ENCODE measurements around the gene RFPL3. TPM values are rescaled to one million over a fixed set of nuclear protein-coding genes. Genes with fewer than 3 reads are reported as not detected.
"Not testable (repeated sequence)": the region's sequence is repeated elsewhere in the genome, so short reads cannot be mapped to it uniquely, and the experiment has no call there.

The RFPL3 gene
- polyA plus RNA-seq (2013, experiment 1 of 2; ENCODE audit: insufficient read length) = not detected
- not detected for polyA plus RNA-seq (2013, experiment 2 of 2; ENCODE audit: insufficient read length)

DNA sequence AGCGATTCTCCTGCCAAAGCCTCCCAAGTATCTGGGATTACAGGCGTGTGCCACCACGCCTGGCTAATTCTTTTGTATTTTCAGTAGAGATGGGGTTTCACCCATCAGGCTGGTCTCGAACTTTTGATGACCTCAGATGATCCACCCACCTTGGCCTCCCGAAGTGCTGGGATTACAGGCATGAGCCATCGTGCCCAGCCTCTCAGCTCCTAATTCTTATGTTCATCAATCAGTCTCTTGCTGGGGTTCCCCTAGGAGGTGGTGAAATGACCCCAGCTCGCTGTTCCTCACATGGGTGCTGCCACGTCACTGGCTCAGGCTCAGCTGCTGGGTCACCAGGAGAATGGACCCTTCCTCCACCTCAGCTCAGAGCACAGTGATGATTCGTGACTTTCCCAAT, at the start of gene RFPL3:
RFPL3 (plus strand) TSS at position 301 of the 400 bp plus-strand sequence. CDS start 205 bp downstream, outside the sequence.
- DNase-seq = not testable (repeated sequence)

DNA sequence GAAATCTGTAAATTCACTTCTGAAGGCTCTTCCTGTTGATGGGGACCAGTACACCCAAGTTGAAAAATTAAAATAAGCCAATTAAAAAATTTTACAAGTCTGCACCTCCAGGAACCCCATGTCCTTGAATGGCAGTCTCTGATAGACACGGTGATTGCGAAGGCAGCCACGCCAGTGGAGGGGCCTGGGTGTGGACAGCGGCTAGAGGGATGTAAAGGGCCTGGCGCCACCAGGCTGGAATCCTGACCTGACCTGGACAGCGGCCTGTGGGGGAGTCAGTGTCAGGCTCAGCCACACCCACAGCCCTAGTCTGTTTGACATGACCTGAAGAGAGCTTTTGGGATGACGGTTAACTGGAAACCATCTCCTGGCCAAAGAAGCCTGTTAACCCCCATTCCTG, 49.5 kb upstream of the RFPL3 start:
- DNase-seq = no peak

DNA sequence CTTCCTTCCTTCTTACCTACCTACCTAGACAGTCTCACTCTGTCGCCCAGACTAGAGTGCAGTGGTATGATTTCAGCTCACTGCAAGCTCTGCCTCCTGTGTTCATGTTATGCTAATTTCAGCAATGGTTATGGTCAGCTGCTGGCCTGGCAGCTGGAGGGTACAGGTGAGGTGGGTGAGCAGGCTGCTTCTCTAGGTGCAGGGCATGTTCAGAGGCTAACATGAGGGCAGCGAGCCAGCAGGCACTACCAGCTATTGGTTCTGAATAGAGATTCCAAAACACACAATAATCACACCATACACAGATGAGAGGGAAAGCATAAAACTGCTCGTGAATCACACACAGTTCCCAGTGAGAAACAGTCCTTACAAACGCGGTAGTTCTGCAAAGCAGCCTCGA, 48.7 kb upstream of the RFPL3 start:
- DNase-seq = no peak

DNA sequence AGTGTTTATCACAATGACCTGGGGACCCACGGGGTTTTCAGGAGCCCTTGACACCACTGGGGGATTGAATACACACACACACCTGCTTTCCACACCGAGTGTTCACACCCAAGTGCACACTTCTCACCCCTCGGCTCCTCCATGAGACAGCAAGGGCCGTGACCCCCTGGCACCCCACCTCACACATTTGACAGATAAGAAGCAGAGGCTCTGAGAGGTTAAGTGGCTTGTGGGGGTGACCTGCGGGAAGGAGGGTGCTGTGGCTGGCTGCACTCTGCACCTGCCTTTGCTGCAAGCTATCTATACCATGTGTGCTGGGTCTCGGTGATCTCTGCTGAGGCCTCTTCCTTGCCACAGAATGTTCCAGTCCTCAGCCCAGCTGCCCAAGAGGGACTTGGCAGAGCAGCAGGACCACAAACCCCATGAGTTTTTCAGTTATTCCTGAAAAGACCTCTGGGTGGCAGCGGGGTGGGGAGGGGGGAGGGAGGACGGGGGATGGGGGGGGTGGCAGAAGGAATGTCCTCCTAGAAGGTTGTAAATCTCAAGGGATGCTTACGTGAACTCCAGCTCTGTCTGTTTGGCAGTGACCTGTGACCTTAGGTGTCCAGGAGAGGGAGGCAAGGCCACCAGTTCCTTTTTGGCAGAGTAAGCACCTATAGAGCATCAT, 47.9 kb upstream of the RFPL3 start:
- DNase-seq = no peak

DNA sequence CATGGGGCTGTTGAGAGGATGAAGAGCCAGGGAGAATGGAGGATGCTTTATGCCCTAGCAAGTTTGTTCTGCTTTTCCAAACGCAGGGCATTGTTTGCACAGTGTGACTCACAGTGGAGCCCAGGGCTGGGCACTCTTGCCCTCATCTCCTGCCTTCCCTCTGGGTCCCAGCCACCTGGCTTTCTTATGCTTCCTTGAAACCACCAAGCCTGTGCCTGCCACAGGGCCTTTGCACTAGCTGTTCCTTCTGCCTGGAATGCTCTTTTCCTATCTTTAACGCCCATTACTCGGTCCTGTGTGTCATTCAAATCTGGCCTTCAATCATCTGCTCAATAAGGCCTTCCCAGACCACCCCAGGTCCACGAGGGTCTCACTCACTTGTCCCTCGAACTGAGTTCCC, 46.9 kb upstream of the RFPL3 start:
- DNase-seq = no peak

DNA sequence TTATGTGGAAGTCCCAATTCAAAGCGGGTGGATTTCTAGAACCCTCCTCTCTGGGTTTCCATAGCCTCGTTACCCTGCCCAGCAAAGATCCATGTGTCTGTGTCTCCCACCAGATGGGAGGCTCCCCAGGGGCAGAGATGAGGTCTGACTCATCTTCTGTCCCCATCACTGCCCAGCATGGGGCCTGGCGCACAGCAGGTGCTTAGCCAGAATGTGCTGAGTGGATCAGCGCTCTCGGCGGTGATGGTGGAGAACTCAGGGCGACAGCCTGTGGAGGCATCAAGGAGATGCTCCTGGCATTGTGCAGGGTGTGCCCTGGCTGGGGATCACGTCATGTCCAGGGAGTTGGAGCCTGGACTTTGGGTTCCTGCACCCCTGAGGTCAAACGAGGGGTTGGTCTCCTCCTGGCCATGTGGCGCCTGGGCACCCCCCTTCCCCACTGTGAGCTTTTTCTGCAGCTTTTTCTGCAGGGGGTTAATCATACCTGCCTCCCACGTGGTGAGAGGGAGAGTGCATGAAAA, 46.1 kb upstream of the RFPL3 start:
- no peak for DNase-seq

DNA sequence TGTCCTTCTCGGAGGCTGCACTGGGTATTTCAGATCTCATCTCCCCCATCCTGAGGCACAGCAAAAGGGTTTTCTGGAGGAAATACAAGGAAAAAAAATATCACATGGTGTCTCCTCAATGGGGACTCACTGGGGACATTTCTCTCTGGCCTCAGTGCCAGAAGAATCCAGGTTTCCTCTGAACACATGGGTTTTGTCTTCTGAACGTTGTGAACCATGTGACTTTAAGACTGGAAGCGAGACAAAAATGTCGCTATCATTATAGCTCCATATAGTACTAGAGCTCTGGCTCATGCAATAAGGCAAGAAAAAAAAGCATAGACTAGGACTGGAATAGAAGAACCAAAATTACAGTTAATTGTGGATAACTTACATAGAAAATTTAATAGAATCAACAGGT, 44.9 kb upstream of the RFPL3 start:
- DNase-seq = no peak

DNA sequence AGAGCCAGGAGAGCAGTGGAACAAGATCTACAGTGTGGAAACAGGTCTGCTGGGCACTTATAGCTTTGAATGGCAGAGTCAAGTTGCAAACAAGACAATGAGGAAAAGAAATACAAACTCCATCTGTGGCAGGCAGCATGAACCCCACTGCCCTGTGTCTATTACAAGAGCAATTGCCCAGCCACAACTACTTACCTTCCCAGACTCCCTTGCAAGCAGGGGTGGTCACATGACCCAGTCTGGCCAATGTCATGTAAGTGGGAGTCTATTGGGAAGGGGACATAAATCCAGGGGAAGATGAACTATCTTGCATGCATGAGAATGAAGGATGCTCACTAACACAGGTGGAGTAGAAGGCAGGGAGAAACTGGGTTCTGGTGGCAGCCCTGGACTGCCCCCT, 44.1 kb upstream of the RFPL3 start:
- no peak for DNase-seq

DNA sequence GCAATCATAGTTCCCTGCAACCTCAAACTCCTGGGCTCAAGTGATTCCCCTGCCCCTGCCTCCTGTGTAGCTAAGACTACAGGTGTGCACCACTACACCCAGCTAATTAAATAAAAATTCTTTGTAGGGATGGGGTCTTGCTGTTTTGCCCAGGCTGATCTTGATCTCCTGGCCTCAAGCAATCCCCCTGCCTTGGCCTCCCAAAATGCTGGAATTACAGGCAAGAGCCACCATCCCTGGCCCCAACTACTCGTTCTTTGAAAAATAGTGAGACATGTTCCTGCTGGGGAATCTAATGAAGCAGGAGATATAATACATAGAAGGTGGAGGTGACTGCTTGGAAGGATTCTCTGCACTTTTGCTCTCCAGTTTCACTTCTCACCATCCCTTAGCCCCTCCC, 40.1 kb upstream of the RFPL3 start:
- no peak for DNase-seq

DNA sequence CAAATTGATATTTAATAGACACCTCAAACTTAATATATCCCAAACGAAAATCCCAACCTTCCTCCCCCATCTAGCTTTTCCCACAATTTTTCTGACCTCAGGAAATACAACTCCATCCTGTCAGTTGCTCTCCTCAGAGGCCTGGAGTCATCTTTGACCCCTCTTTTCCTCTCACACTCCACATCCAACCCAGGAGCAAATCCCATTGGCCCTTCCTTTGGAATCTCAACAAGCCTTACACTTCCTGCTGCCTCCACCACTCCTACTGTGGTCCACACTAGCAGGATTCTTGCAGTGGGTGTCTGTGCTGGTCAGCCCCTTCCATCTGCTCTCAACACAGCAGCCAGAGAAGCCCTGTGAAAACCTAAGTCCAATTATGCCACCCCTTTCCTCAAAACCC, 39.3 kb upstream of the RFPL3 start:
- DNase-seq = no peak

DNA sequence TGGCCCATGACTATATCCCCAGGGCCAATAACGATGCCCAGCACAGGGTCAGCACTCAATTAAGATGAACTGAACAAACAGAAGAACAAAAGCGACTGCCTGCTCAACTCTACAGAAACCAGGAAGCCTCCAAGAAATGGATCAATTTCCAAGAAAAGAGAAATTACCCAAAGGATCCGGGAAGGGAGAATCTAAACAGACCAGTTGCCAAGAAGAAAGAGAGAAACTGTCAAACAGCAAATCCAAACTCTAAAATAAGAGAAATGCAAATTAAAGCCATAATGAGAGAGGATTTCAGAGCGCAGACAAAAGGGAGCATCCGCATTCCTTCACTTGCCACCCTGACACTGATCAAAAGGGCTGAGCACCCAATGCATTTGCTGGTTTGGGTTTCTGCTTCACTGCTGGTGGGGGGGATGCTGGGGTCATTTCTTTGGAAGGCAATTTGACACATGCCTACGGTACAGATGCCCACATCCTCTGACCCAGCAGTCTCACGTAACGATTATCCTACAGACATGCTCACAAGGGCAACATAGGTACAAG, 37.7 kb upstream of the RFPL3 start:
- no peak for DNase-seq

DNA sequence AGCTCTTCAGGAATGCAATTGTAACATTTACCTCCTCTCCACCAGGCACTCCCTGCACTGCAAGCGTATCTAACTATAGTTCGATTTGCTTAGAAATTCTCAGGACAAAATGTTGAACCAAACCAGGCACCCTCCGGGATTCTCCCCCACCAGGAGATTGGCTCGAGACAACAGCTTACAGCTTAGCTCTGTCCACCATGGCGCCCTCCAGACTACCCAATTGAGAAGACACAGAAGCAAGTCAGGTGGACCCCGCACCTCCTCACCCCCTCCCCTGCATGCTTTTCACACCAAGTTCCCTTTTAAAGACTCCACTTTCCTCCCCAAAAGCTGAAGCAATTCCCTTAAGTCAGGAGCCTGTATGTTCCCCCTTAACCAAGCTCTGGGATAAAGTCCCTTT, 34.7 kb upstream of the RFPL3 start:
- DNase-seq = no peak

DNA sequence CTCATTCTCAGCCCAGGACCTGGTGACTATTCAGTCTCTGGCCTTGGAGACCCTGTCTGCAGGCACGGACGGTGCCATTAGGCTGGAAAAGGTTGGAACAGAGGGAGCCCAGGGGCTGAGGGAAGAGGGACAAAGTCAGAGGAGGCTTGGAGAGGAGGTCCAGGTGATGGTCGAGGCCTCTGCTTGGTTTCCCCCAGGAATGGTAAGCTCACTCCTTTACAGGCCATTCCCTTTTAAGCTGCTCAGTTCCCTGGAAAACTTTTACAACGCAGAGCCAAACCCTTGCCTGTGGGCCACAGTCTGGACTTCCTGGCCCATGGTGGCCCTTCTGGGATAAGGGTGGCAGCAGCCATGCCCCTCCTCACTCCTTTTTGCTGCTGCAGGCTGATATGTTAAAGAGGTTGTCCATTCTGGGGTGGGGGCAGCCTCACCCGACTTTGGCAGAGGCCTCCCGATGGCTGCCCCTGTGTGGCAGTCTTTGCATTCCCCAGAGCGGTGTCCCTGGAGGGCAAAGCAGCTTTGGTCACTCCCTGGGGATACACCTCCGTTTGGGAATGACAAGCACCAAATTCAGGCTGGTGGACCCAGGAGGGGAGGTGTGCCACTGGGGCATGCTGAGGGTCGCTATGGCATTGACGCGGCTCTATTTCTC, 34.0 kb upstream of the RFPL3 start:
- DNase-seq = no peak

DNA sequence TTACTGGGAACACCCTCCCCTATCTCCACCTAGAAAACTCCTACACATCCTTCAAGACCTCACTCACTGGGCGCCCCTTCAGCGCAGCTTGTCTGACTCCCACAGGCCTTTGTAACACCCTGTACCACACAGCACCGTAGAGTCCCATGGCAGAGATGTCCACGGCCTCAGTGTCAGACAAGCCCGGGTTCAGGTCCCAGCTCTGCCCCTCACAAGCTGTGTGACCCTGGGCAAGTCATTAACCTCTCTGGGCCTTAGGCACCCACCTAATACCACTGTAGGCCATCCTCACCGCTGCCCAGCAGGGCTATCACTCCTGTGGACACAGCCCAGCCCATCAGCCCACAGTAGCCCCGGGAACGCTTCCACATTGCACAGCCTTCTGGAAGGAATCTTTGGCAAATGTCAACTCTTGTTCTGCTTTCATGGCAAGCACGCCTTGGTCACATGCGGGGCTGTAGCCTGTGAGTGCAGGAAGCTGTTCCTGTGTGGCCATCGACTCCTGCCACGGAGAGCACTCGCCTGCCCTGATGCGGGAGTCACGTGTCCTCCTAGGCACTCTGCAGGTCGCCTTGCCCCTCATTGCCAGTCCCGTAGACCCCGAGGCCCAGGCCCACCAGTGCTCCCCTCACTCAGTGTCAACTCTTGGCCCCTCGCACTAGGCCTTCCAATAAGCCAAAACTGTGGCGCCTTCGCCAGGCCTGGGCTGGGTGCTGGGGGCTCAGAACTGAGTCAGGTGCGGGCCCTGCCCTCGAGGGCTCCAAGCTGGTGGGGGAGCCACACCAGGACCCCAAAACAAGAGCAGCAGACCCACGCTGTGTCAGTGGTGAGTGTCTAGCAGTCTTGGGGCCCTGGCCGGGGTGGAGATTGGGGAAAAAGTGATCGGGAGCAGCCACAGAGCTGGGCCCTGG, 32.9 kb upstream of the RFPL3 start:
- DNase-seq = no peak

DNA sequence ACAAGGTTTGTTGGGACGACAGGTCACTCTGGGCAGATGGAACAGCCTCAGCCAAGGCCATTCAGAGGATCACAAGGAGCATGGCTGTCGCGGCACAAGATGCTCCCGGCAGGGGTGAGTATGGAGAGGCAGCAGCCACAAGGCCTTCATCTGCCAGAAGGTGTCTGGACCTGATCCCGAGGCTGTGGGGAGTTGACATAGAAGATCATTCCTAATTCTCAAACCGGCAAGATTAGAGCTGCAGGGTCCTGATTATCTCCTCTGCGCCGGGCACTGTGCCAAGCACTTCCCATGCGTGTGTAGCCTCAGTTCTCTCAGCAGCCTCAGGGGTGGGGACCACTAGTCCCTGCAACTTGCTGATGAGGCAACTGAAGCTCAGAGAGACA, 32.3 kb upstream of the RFPL3 start:
- DNase-seq = no peak

DNA sequence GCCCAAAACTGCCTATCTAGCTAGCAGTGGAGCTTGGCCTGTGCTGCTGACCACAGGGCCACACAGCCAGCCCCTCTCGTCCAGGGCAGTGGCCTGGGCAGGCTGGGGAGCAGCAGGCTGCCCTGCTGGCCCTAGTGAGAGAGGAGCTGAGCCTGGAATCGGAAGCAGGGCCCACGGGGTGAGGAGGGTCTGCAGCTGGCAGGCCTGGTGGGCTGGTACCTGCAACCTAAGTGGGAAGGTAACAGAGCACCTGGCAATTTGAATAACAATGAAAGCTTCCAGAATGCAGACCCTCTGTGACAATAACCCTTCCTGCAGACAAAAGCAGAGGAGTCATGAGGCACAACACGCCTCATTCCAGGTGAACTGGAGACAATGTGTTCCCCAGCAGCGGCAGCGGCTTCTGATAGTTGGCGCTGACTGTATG, 31.8 kb upstream of the RFPL3 start:
- DNase-seq = no peak

DNA sequence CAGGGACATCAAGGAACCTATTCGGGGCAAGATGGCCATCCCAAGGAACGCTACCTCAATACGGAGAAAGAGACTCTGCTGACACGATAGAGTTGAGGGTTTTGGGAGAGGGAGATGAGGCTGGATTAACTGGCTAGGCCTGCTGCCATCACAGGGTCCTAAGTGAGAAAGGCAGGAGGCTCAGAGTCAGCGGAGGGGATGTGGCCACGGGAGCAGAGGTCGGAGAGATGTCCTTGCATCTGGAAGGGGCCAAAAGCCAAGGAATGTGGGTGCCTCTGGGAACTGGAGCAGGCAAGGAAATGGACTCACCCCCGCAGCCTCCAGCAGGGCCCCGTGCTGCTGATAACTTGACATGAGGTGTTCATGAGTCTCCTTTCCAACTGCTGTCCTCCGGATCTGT, 31.0 kb upstream of the RFPL3 start:
- no peak for DNase-seq

DNA sequence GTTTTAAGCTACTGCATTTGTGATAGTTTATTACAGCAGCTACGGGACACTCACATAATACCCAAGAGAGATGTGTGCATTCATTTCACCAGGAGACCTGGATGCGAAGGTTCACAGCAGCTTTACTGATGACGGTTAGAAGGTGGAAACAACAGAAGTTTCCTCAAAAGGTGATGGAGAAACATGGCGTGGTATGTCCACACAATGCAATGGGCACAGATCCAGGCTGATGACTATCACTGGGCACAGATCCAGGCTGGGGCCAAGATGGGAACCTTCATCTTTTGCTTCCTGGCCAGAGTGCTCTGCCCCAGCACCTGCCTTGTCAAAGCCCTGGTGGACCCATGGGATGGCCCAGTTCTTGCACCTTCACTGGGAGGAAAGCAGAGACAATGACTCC, 30.6 kb upstream of the RFPL3 start:
- no peak for DNase-seq

DNA sequence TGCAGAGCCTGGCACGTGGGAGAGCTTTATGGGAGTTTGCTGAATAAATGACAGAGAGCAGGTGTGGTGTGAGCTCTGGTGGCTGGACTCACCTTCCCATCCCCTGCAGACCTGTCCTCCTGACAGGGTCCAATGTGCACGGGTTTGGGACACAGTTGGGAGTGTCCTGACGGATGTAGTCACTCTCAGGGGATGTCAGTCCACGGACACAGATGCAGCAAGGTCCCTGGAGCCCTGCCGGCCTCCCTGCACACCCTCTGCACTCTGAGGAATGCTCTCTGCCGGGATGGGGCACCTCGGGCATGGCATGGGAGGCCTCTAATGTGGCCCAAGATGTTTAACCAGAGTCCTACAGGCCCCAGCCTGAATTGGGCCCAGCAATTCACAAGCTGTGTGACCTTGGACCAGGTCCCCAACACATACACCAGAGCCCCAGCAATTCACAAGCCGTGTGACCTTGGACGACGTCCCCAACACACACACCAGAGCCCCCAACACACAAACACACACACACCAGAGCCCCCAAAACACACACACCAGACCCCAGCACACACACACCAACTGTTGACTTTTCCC, 30.0 kb upstream of the RFPL3 start:
- DNase-seq = no peak

DNA sequence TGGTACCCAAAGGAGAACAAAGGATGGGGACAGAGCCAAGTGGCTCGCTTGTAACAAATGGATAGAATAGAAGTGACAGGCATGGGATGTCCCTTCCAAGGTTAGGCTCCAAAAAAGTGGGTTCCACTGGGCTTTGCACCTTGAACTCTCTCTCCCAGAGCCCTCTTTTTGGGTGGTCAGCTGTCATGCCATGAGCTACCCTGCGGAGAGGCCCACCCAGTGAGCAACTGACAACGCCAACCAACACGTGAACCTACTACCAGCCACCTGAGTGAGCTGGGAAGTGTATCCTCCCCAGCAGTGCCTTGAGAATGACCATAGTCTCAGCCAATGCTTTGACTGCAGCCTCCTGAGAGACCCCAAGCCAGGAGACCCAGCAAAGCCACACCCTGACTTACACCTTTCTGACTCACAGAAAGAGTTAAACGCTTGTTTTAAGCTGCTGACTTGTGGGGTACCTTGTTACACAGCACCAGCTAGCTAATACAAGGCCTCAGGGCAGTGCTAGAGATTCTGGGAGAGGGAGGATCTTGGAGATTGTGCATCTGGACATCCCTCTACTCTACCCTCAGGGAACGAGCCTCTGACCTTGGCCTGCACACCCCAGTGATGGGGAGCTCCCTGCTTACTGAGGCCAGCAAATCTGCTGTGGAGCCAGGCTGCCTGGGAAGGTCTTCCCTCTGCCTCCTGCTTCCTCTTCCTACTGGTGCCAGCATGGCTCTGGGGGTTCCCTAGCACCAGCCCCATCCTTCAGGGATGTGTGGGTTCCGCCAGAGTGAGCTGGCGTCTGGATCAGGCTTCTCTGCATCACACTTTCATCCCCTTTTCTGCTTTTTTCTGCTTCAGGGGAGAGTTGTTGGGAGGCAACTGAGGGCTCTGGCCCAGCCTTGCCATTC, 29.1 kb upstream of the RFPL3 start:
- no peak for DNase-seq

DNA sequence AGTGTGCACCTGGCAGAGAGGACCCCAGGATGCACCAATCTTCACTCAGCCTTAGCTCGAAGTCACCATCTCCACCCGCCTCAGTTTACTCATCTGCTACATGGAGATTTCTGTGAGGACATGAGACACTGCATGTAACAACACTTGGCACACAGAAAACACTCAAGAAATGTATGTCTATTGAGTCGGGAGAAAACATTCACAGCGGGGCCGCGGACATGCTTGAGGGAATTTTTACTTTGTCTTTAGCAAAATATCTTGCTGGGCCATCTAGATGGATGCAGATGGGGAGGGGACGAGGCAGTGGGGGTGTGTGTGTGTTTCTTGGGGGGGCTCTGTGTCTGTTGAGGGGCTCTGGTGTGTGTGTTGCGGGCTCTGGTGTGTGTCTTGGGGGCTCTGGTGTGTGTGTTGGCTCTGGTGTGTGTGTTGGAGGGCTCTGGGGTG, 28.4 kb upstream of the RFPL3 start:
- DNase-seq = no peak
